CD8-positive, alpha-beta memory T cell (primary cell): ENCODE data around the gene BCL2L1. TPM values are rescaled to one million over a fixed set of nuclear protein-coding genes. Genes with fewer than 3 reads are reported as not detected.
"Not testable (repeated sequence)": the region's sequence is repeated elsewhere in the genome, so short reads cannot be mapped to it uniquely, and the experiment has no call there.

Experiments
- CTCF ChIA-PET: fragments of 350-600 bp; sonication (Branson Sonifier 250); formaldehyde crosslinking; loops from one replicate; lab custom pipeline; 2021; ENCODE audit warnings: antibody characterized with exemption; lab: Charles Lee
- POLR2A ChIA-PET: fragments of 350-600 bp; sonication (Branson Sonifier 250); formaldehyde crosslinking; loops from one replicate; lab custom pipeline; 2021; ENCODE audit warnings: antibody characterized with exemption; lab: Charles Lee
- DNase-seq, 5 donors: peaks; one replicate each; pipeline versions ENCODE4 v3.0.0 to v3.0.0-alpha.2; 2020 to 2022; ENCODE audit warnings: mixed read lengths in 1 of 5
- H3K27ac ChIP-seq: one replicate; pipeline ENCODE4 v1.7.0; 2013; ENCODE audit warnings: low read depth, mild to moderate bottlenecking, low read length, moderate library complexity
- H3K27me3 ChIP-seq: 2 replicates; pipeline ENCODE4 v1.7.0; 2013; ENCODE audit warnings: low read length, mild to moderate bottlenecking; ENCODE audit not compliant: insufficient read depth, poor library complexity, severe bottlenecking
- H3K36me3 ChIP-seq: 2 replicates; pipeline ENCODE4 v1.7.0; 2013; ENCODE audit warnings: mild to moderate bottlenecking, low read length, moderate library complexity; ENCODE audit not compliant: insufficient read depth
- H3K4me1 ChIP-seq: 2 replicates; pipeline ENCODE4 v1.7.0; 2013; ENCODE audit warnings: mild to moderate bottlenecking, low read length, moderate library complexity; ENCODE audit not compliant: insufficient read depth
- H3K4me3 ChIP-seq: 2 replicates; pipeline ENCODE4 v1.7.0; 2013; ENCODE audit warnings: mild to moderate bottlenecking, low read length
- H3K9me3 ChIP-seq: 2 replicates; pipeline ENCODE4 v1.7.0; 2013; ENCODE audit warnings: mild to moderate bottlenecking, low read length
- H3K27ac Mint-ChIP-seq, 8 donors: one replicate each; pipeline ENCODE4 v1.8.0; 2020 to 2021; ENCODE audit warnings: mixed read lengths in 8 of 8, mild to moderate bottlenecking in 6 of 8, inconsistent platforms in 3 of 8, moderate library complexity in 3 of 8
- H3K27me3 Mint-ChIP-seq, 2 donors: one replicate each; pipeline ENCODE4 v1.8.0; 2020 to 2021; ENCODE audit warnings: mixed read lengths in 2 of 2, mild to moderate bottlenecking in 1 of 2, moderate library complexity in 1 of 2
- H3K36me3 Mint-ChIP-seq, 3 donors: one replicate each; pipeline ENCODE4 v1.8.0; 2020 to 2021; ENCODE audit warnings: mixed read lengths in 3 of 3, inconsistent platforms in 1 of 3, mild to moderate bottlenecking in 1 of 3
- H3K4me1 Mint-ChIP-seq, 3 donors: one replicate each; pipeline ENCODE4 v1.8.0; 2020 to 2021; ENCODE audit warnings: mixed read lengths in 3 of 3, inconsistent platforms in 1 of 3, mild to moderate bottlenecking in 1 of 3
- H3K4me3 Mint-ChIP-seq, 7 donors: one replicate each; pipeline ENCODE4 v1.8.0; 2020 to 2021; ENCODE audit warnings: mixed read lengths in 7 of 7, mild to moderate bottlenecking in 6 of 7, moderate library complexity in 4 of 7, inconsistent platforms in 2 of 7
- H3K9me3 Mint-ChIP-seq, 5 donors: one replicate each; pipeline ENCODE4 v1.8.0; 2020 to 2022; ENCODE audit warnings: mixed read lengths in 5 of 5, mild to moderate bottlenecking in 3 of 5, moderate library complexity in 2 of 5, inconsistent platforms in 1 of 5
- polyA plus RNA-seq: library from polyadenylated mRNA; unstranded; fragments of 300-500 nt; fragmentation: Illumina TruSeq; gene quantifications from one replicate; pipeline ENCODE4 v1.2.3, GENCODE V29; 2021
- total RNA-seq, 2 experiments: library from RNA; stranded (reverse); gene quantifications; one replicate each; pipeline ENCODE4 v1.2.3, GENCODE V29; 2021

BCL2L1 gene
- total and polyA plus RNA-seq, 3 experiments from 2014 or later = 32.1 to 328 (median 328) TPM

DNA sequence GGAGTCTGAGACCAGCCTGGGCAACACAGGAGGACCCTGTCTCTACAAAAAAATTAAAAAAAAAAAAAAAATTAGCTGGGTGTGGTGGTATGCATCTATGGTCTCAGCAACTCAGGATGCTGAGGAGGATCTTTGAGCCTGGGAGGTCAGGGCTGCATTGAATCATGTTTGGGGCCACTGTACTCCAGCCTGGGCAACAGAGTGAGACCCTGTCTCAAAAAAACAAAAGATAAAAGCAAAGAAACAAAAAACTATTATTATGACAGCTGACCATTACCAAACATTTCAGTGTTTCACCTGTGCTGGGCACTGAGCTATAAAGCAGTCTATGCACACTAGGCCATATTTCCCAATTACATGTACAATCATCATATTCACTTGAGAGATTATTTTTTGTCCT, 49.2 kb downstream of the BCL2L1 start:
- no peaks in the 10 kb centered on the region for H3K36me3 ChIP-seq
- no peaks in the 10 kb centered on the region for H3K27me3 ChIP-seq
- H3K4me1 ChIP-seq = peaks cover 68% of the 10 kb centered on the region
- H3K4me1 Mint-ChIP-seq = peaks cover 71 to 81% (median 77%) of the 10 kb centered on the region in 3 donors
- H3K27ac Mint-ChIP-seq = peak overlapping the region; percentile 95 to 100 (median 98)
- ChIA-PET CTCF (interaction anchor here (1.0 to 12.2 kb wide), 4 partner anchors 12 to 49 kb away, joined by 3 to 138 read pairs (median 30); partner anchors contain the start of gene BCL2L1), POLR2A (no interaction called here)
- peak overlapping the region; percentile 86 for H3K27ac ChIP-seq
- no peak overlapping the region for H3K4me3 ChIP-seq
- H3K9me3 ChIP-seq = no peaks in the 10 kb centered on the region
- H3K4me3 Mint-ChIP-seq = peak overlapping the region in 6 of 7 donors; percentile 88 to 97 (median 92)
- H3K36me3 Mint-ChIP-seq = peaks cover 0 to 10% (median 4%) of the 10 kb centered on the region in 3 donors
- H3K27me3 Mint-ChIP-seq = no peaks in the 10 kb centered on the region
- no peaks in the 10 kb centered on the region for H3K9me3 Mint-ChIP-seq
- DNase-seq = no peak

DNA sequence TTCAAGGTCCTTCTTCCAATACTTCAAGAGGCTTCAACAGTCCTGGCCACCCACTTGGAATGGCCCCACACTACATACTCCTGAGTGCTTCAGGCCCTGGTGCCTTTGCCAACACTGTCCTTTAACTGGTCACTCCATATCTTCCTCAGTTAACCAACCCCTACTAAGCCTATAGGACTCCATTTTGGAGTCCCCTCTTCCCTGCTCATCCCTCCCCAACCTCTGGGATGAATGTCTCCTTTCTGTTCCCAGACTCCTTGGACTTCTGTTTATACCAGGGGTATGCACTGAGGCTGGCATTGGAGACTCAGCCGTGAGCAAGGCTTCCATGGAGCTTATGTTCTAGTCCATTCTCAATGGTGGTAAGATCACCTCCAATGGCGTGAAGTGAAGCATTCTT, 51.3 kb downstream of the BCL2L1 start:
- Mint-ChIP-seq H3K27me3 (no peaks in the 10 kb centered on the region), H3K9me3 (no peaks in the 10 kb centered on the region), H3K36me3 (peaks cover 0 to 12% (median 4%) of the 10 kb centered on the region in 3 donors), H3K4me3 (no peak overlapping the region), H3K27ac (peak overlapping the region; percentile 32 to 99 (median 82)), H3K4me1 (peaks cover 68 to 80% (median 75%) of the 10 kb centered on the region in 3 donors)
- CTCF ChIA-PET = interaction anchor here (1.1 to 12.2 kb wide), 3 partner anchors 10 to 51 kb away, joined by 3 to 138 read pairs (median 47); partner anchors contain the start of gene BCL2L1
- Histone ChIP-seq H3K4me1 (peaks cover 66% of the 10 kb centered on the region), H3K27ac (peak overlapping the region; percentile 41), H3K9me3 (no peaks in the 10 kb centered on the region), H3K36me3 (no peaks in the 10 kb centered on the region), H3K27me3 (no peaks in the 10 kb centered on the region), H3K4me3 (no peak overlapping the region)
- POLR2A ChIA-PET = no interaction called here
- no peak for DNase-seq

DNA sequence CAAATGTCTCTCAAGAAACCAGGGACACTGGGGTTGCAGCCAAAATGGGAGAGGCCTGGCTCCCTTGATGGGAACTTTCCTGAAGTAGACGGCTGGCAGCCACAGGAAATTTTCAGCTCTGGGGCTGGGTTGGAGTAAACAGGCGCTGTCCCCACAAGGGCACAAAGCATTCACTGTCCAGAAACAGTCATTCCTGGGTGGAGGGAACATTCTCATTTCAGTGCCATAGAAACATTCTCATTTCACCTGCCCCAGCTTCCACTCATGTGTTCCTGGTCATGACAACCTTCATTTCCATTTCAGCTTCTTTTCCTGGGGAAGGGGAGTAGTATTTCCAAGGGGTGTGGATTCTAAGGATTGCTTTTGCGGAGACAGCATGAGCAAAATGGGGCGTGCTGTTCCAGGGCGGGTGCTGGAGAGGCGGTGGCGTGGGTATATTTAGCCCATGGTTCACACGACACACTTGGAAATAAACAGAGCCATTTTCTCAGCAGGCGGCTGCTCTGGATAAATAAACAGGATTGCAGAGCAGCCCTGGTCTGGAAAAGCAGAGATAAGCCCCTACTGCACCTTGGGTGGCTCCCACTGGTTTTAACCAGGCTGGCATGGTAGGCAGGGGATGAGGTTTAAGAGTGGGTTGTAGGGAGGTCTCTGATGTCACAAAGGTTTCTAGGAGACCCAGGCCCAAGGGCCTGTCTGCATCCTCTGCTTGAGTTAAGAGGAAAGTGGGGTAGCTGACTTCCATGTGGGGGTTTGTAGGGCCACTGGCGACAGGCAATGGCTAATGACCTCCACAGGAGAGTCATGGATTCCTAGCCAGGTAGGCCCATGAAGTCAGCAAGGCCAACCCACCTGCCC, 52.1 kb downstream of the BCL2L1 start:
- H3K36me3 Mint-ChIP-seq = peaks cover 0 to 20% (median 1%) of the 10 kb centered on the region in 3 donors
- H3K9me3 Mint-ChIP-seq = no peaks in the 10 kb centered on the region
- no peaks in the 10 kb centered on the region for H3K9me3 ChIP-seq
- peaks cover 66% of the 10 kb centered on the region for H3K4me1 ChIP-seq
- H3K4me3 ChIP-seq = no peak overlapping the region
- no peak for DNase-seq
- H3K27ac Mint-ChIP-seq = peak overlapping the region in 6 of 8 donors; percentile 54 to 99 (median 72)
- peaks cover under 1% of the 10 kb centered on the region for H3K36me3 ChIP-seq
- ChIA-PET POLR2A (no interaction called here), CTCF (interaction anchor here (1.1 to 12.2 kb wide), 3 partner anchors 9 to 51 kb away, joined by 3 to 138 read pairs (median 47); partner anchors contain the start of gene BCL2L1)
- H3K4me1 Mint-ChIP-seq = peaks cover 67 to 80% (median 74%) of the 10 kb centered on the region in 3 donors
- H3K27ac ChIP-seq = peak overlapping the region; percentile 41
- H3K27me3 Mint-ChIP-seq = no peaks in the 10 kb centered on the region
- no peak overlapping the region for H3K4me3 Mint-ChIP-seq
- H3K27me3 ChIP-seq = no peaks in the 10 kb centered on the region

GRCh38 chr20:31669876-31670275, 52.8 kb downstream of the BCL2L1 start:
- Mint-ChIP-seq H3K9me3 (no peaks in the 10 kb centered on the region), H3K4me1 (peaks cover 68 to 78% (median 69%) of the 10 kb centered on the region in 3 donors), H3K4me3 (peak overlapping the region in 1 of 7 donors; percentile 36), H3K36me3 (peaks cover 0 to 26% (median 1%) of the 10 kb centered on the region in 3 donors), H3K27me3 (no peaks in the 10 kb centered on the region), H3K27ac (peak overlapping the region in 7 of 8 donors; percentile 46 to 88 (median 83))
- H3K9me3 ChIP-seq = no peaks in the 10 kb centered on the region
- ChIA-PET POLR2A (no interaction called here), CTCF (interaction anchor here (7.5 to 12.2 kb wide), 2 partner anchors 8 to 52 kb away, joined by 47 to 138 read pairs; partner anchors contain the start of gene BCL2L1)
- H3K4me1 ChIP-seq = peaks cover 58% of the 10 kb centered on the region
- H3K36me3 ChIP-seq = peaks cover 8% of the 10 kb centered on the region
- no peak for DNase-seq
- no peak overlapping the region for H3K4me3 ChIP-seq
- peak overlapping the region; percentile 41 for H3K27ac ChIP-seq
- no peaks in the 10 kb centered on the region for H3K27me3 ChIP-seq

DNA sequence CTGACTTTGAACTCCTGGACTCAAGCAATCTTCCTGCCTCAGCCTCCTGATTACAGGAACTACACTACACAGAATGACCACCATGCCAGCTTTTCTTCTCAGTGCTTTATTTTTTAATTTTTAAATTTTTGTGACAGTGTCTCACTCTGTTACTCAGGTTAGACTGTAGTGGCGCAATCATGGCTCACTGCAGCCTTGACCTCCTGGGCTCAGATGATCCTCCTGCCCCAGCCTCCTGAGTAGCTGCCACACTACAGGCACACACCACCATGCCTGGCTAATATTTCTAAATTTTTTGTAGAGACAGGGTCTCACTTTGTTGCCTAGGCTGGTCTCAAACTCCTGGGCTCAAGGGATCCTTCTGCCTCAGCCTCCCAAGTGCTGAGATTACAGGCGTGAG, 53.7 kb downstream of the BCL2L1 start:
- H3K4me1 Mint-ChIP-seq = peaks cover 62 to 77% (median 65%) of the 10 kb centered on the region in 3 donors
- H3K4me3 Mint-ChIP-seq = peak overlapping the region in 1 of 7 donors; percentile 13
- DNase-seq, POLR2A ChIA-PET, H3K9me3 Mint-ChIP-seq, H3K4me3 ChIP-seq, H3K27ac ChIP-seq, H3K9me3 ChIP-seq, H3K27me3 ChIP-seq, H3K36me3 ChIP-seq, H3K27me3 Mint-ChIP-seq: not testable (repeated sequence)
- peaks cover 57% of the 10 kb centered on the region for H3K4me1 ChIP-seq
- peaks cover 0 to 31% (median 3%) of the 10 kb centered on the region in 3 donors for H3K36me3 Mint-ChIP-seq
- CTCF ChIA-PET = interaction anchor here (12.2 kb wide), 1 partner anchor 53 kb away, joined by 138 read pairs; the partner anchor contains the start of gene BCL2L1
- peak overlapping the region; percentile 46 to 99 (median 83) for H3K27ac Mint-ChIP-seq

DNA sequence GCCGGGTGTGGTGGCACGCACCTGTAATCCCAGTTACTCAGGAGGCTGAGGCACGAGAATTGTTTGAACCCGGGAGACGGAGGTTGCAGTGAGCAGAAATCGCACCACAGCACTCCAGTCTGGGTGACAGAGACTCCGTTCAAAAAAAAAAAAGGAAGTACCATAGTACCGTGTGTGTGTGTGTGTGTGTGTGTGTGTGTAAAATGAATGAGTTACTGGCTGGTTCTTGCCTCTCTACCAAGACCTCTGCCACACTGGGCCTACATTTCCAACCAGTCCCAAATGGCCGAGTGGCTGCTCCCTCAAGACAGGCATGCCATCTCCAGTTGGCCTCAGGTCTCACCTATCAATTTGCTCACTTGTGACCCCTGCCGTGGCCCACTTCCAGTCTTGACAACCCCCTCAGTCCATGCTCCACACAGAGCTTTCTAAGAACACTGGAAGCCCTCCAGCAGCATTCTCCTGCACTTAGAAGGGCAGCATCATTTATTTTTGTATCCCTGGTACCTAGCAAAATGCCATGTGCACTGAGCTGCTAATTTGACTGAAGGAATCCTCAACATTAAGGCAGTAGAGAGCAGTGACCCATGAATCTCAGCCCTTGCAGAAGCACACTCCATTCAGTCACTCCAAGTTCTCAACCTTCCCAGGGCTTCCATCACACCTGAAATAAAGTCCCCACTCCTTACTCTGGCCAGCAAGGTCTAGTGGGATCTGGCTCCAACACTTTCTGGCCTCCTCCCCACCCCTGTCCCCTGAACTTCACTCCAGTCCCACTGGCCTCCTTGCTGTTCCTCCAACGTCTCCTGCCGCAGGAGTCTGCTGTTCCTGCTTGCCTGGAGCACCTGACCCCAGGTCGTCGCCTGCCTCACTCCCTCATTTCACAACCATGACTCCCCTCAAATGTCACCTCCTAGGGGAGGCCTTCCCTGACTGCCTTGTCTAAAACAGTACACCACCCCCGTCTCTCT, 55.1 kb downstream of the BCL2L1 start:
- DNase-seq = no peak
- Mint-ChIP-seq H3K4me1 (peaks cover 64 to 71% (median 64%) of the 10 kb centered on the region in 3 donors), H3K4me3 (peak overlapping the region in 5 of 7 donors; percentile 56 to 79 (median 72)), H3K9me3 (no peaks in the 10 kb centered on the region), H3K27ac (peak overlapping the region; percentile 75 to 99 (median 92)), H3K36me3 (peaks cover 0 to 32% (median 3%) of the 10 kb centered on the region in 3 donors), H3K27me3 (no peaks in the 10 kb centered on the region)
- H3K4me1 ChIP-seq = peaks cover 53% of the 10 kb centered on the region
- H3K27me3 ChIP-seq = no peaks in the 10 kb centered on the region
- peak overlapping the region; percentile 69 for H3K27ac ChIP-seq
- ChIA-PET CTCF (interaction anchor here (12.2 kb wide), 1 partner anchor 54 kb away, joined by 138 read pairs; the partner anchor contains the start of gene BCL2L1), POLR2A (interaction anchor here (0.6 kb wide), 2 partner anchors 51 to 923 kb away, joined by 3 to 4 read pairs; no protein-coding TSS in a partner anchor)
- no peak overlapping the region for H3K4me3 ChIP-seq
- H3K36me3 ChIP-seq = peaks cover 8% of the 10 kb centered on the region
- no peaks in the 10 kb centered on the region for H3K9me3 ChIP-seq
